ENCODE measurements around the gene SULF2.

The SULF2 gene

DNA sequence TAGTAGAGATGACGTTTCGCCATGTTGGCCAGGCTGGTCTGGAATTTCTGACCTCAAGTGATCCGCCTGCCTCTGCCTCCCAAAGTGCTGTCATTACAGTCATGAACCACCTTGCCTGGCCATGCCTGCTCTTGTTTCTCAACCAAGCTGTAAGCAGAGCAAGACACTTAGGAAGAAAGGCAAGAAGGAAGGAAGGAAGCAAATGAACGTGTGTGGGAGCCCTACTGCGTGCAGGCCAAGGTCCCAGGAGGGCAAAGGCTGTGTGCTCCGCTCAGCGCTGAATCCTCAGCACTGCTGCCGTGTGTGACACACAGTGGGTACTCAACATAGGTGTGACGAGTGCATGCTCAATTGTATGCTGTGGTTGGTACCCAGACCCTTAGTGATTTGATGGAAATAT lies 47.4 kb downstream of the SULF2 start:
- no peak for DNase-seq (ENCODE audit: low read depth in 2 of 2)

DNA sequence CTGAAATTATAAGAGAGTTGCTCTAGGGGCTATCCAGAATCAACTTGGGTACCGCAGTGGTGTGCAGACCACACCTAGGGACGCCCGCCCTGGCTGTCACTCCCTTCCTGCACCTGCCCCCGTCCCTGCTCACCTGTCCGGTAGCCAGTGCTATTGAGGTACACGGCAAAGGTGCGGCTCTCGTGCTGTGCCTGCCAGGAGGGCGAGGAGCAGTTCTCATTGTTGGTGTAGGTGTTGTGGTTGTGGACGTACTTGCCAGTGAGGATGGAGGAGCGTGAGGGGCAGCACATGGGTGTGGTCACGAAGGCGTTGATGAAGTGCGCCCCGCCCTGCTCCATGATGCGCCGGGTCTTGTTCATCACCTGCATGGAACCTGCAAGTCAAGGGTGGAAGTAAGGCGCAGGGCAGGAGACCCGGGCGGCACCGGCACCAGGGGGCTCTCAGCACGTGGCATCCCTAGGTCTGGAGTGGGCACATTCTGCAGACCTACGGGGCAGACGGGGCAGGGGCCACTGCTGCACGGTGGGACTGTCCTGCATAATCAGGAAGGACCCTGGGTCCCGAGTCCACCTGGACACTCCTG lies 48.6 kb downstream of the SULF2 start:
- DNase-seq (ENCODE audit: low read depth in 2 of 2): no peak

DNA sequence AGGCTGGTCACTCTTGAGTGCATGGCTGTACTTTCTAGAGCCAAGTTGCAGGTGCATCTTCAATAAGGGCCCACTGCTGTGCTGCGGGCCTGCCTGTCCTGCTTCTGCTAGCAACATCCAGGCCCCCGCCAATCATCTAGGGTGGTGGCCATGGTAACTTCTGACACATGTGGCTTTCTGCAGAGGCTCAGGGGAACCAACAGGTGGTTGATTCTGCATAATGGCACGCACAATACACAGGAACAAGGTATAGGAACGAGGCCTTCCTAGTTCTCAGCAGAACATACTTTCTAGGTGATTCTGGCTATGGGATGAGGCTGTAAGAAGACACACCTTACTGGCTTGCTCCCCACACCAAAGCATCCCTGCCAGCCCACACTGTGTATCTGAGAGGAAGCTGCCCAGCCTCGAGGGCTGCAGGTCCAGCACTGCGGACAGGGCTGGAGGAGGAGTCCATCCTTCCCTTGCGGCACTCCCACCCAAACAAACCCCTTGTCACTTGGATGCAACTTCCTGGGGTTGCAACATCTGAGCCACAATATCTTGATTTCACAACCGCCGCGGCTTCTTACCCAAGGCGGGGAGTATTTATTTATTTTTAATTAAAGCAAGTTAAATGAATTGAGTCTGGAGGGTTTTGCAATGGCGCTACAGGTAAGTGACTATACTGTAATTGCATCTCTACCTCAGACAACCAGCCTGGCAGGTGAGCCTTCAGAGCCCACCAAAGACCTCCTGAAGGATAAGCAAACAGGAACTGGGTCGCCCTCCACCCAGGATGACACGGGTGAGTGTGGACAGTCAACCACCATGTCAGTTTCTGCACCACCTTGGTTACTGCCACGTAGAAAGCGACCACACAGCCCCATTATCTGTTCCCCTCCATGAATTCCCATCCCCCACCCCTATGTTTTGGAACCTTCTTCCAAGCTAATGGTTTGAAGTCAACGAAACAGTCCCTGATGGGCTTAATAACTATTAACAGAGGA lies 49.6 kb downstream of the SULF2 start:
- no peak for DNase-seq (ENCODE audit: low read depth in 2 of 2)

DNA sequence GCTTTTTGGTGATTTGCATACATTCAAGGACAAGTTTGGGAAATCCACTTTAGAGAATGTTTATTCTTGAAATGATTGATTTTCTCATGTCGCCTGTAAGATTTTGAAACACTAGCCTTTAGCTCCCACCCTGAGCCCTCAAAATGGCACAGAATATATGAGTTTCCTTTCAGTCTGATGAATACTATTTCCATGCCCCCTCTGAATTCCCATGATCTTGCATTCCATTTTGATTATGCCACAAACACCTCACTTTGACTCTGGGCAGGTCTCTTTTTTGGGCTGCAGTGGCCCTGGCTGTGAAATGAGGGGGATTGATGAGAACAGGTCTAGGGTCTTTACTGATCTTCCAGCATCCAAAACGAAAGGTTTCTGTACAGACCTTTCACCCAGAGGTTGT lies 50.4 kb downstream of the SULF2 start:
- no peak for DNase-seq (ENCODE audit: low read depth in 2 of 2)

DNA sequence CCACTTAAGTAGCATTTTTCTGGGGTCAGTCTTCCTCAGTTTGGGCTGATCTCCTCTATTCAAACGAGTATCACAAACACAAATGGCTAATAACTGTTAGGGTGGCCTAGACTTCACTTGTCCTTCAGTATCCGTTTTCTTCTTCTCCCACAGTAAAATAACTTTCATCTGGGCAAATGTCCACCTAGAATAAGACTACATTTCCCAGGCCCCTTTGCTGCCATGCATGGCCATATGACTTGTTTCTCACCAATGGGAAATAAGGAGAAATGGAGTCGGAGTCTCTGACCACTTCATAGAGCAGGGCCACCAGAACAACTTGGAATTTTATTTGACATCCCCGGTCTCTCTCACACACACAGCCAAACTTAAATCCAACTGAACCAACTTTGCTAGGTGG lies 51.4 kb downstream of the SULF2 start:
- DNase-seq (ENCODE audit: low read depth in 2 of 2): no peak

DNA sequence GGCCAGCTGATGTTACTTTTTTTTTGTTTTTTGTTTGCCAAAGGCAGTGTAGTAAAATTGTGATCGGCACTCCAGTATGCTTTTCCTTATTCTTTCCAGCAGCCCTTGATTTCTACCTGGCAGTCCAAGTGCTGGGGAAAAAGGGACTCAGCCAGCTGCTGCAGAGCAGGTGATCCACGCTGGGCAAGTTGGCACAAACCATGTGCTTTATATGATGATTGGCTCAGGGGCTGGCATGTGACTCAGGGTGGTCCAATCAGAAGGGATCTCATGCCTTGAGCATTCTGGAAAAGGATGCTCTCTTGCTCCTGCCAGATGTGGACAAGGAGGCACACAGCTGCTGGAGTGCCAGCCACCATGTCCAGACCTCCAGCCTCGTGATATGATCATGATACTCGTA lies 54.5 kb downstream of the SULF2 start:
- no peak for DNase-seq (ENCODE audit: low read depth in 2 of 2)

DNA sequence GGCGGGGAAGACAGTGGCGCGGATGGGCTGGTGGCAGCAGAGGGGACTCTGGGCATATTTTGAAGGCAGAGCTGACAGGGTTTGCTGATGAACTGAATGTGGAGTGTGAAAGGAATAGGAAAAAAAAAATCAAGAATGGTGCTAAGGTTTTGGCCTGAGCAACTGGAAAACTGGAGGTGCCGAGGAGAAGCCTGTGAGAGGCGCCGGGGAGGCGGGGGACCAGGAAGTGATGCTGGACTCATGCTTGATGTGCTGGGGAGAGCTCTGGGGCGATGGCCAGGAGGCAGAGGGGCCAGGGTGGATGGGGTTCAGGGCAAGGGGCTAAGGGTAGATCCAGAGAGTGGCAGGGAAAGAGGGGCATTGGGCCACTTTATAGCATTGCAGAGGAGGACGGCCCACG lies 55.8 kb downstream of the SULF2 start:
- DNase-seq (ENCODE audit: low read depth in 2 of 2): no peak

DNA sequence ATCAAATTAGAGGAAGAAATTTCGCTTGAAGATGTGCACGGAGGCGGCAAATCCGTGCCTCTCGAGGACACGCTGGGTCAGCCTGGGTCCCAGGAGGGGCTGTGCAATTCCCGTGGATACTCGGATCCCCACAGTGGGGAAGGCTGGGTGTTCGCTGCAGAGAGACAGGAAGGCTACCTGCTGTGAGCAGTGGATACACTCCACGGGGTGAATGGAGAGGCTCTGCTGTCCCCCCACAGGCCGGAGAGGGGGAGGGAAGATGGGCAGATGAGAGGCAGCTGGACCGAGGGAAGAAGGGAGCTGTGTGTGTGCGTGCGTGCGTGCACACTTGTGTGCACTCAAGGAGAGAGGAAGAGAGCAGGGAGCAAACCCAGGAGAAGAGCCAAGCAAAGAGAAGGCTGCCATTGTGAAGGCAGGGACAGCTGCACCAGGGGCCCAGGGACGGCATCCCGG lies 57.3 kb downstream of the SULF2 start:
- no peak for DNase-seq (ENCODE audit: low read depth in 2 of 2)

DNA sequence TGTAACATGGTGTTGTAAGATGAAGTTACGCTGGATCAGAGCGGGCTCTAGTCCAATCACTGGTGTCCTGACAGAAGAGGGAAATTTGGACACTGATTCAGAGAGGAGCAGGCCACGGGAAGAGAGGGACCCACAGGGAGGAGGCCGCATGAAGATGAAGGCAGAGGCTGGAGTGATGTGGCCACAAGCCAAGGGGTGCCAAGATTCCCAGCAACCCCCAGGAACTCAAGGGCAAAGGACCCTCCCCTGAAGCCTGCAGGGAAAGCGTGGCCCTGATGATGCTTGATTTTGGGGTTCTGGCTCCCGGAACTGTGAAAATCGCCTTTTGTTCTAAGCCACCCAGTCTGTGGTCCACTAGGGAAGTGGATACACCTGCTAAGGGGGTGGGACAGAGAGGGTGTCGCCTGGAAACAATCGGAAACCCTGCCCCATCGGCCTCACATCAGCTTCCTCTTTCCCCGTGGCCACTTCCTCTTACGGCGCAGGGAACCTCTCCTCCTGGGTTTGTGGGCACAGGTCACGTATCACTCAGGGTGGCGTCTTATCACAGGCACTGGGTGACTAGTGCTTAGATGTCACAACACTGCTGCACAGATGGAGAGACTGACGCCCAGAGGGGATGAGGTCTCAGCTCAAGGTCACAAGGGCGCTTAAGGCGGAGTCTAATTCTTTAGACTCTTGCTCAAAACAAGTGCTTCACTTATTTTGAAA lies 58.0 kb downstream of the SULF2 start:
- peak; percentile 35 to 54 for DNase-seq (ENCODE audit: low read depth in 2 of 2)

DNA sequence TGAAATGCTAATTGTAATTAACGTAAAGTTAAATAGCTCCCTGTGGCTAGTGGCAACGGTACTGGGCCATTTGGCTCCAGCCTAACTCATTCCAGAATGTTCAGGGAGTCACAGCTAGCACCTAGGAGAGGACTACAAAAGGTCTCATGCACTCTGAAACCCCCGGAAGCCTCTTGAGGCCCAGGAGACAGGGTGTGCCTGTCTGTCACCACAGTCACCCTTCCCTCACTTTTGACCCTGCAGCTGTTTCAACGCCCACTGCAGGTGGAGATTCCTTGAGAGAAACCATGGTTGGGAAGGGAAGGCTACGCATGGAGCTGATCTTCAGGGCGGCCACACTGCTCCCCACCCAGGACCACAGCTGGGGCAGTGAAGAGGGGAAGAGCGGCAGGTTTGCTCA lies 58.6 kb downstream of the SULF2 start:
- DNase-seq (ENCODE audit: low read depth in 2 of 2): no peak

DNA sequence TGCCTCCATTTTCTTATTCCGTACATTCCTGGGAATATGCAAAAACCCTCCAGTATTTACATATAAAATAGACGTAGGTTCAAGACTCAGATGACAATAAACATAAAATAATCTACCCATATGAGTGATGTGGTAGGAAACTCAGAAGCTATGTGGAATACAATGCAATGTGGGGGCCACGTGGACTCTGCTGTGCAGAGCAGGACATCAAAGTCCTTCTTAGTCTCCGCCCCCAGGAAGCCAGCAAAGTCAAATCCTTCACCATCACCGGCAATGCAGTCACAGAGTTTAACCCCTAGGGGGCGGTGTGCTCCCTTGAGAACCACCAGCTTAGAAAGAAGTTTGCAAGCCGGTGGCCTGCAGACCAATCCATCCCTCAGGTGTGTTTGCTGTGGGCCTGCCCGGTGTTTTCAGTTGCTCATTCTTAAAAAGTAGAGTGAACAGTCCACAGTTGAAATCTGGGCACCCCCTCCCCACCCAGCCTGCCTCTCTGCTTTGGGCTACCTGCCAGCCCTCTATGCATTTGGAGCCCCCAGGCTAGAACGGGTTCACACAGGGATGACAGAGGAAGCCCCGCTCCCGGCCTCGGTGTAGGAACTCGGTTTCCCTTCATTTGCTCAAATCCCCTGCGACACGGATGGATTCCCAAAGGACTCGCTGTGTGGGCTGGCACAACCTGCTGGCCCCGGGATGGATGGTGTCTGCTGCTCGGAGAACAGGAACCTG lies 59.9 kb downstream of the SULF2 start:
- DNase-seq (ENCODE audit: low read depth in 2 of 2): peak; percentile 46 to 58

DNA sequence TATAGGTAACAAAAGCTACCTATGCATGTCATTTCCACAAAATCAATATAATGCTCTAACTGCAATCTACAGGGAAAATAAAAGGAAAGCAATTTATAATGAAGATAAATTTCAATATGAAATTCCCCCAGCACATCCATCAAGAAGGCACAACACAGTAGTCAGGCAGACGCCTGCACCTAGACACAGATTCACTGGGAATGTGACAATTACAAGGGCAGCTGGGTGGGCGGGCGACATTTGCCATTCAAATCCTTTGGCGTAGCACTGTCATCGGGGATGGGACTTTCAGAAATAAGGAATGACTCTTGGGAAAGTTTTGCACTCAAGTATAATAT lies 60.4 kb downstream of the SULF2 start:
- no peak for DNase-seq (ENCODE audit: low read depth in 2 of 2)

DNA sequence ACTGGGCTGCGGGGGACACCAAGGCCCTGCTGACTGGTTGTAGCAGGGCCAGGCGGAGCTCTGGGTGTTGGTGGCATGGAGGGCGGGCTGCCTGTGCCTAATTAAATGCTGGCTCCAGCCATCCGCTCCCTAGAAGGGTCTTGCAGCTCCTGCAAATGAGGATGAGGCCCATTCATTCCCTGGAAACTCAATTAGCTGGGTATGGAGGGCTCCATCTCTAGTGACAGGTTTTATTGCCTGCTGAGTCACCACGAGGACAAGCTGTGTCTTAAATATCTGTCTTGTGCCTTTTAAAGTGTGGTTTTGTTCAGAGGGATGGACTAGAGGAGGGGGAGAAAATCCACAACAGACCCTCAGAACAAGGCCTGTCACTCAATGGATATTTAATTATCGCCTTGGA lies 60.9 kb downstream of the SULF2 start:
- no peak for DNase-seq (ENCODE audit: low read depth in 2 of 2)

DNA sequence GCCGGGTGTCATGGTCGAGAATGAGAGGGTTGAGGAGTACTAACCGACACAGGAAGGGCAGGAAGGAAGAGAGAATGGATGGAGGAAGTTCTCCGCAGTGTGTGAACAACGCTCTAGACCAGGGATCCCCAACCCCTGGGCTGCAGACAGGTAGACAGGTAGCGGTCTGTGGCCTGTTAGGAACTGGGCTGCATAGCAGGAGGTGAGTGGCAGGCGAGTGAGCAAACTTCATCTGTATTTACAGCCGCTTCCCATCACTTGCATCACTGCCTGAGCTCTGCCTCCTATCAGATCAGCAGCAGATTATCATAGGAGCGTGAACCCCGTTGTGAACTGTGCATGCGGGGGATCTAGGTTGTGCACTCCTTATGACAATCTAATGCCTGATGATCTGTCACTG lies 62.0 kb downstream of the SULF2 start:
- DNase-seq (ENCODE audit: low read depth in 2 of 2): no peak

DNA sequence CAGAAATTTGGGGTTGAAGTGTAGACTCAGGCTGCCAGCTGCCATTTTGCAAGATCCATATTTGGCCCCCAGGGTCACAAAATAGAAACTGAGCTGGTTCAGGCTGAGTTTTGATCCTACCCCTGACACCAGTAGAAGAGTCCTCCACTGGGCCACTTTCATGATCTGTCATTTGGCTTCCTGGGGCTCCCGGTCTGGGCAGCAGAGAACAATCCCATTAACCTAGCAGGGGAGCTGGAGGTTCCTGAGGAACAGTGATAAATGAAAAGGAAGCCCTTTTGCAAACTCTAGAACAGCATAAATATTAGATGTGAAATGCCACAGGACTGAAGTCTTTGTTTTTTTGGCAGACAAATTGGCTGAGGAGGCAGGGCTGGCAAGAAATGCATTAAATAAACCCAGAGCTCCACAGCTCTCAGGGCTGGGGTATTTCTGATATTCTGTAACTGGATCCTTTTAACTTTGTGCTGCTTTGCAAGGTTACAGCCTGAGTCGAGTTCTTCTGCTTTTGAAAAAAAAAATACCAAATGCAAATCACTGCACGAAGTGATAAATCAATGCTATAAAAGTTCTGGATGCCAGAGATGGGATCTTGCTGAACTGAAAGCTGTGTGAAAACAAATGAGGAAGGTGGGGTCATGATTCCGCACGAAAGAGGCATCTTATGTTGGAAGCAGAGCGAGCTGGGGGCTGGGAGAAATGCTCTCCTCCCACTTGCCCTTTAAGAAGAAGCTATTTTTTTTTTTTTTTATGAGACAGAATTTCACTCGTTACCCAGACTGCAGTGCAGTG lies 64.4 kb downstream of the SULF2 start:
- no peak for DNase-seq (ENCODE audit: low read depth in 2 of 2)

DNA sequence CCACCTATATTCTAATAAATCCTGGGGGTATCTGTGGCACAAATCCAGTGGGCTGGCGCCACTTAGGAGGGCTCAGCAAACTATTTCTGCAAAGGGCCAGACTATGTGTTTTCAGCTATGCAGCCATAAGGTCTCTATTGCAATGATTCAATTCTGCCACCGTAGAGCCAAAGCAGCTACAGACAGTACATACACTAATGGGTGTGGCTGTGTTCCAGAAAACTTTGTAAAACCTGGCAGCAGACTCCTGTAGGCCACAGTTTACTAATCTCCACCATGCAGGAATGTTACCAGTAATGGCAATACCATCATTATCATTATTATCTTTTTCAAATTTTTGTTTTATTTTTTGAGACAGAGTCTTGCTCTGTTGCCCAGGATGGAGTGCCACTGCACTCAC lies 65.7 kb downstream of the SULF2 start:
- DNase-seq (ENCODE audit: low read depth in 2 of 2): no peak

DNA sequence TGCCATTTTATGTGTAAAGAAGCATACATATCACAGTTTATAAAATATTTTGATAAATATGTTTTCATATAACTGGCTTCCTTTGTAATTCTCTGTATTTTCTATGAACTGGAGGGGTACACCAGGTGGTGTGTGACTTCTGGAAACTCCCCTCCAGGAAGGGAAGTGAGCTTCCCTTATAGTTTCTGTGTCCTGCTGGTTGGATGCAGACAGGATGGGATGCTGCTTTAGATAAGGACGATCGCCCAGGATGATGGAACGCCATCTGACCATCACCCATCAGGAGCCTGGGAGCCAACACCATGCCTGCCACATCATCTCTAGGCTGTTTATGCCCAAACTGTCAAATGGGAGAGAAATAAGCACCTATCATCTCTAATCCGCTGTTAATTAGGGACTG lies 66.1 kb downstream of the SULF2 start:
- no peak for DNase-seq (ENCODE audit: low read depth in 2 of 2)

DNA sequence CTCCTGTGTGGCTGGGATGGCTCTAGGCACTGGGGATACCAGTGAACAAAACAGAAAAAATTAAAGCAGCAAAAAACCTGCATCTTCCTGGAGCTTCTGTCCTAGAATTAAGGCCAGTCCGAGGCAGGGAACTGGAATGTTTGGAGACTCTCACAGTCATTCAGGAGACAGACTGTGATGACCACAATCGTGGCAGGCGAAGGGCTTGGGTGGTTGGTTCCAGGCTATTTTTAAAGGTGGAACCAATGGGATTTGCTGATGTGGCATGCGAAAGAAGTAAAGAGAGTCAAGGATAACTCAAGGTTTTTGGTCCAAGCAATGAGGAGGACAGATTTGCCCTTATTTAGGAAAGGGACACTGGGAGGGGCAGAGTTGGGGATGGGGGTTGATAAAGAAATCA lies 66.9 kb downstream of the SULF2 start:
- no peak for DNase-seq (ENCODE audit: low read depth in 2 of 2)

DNA sequence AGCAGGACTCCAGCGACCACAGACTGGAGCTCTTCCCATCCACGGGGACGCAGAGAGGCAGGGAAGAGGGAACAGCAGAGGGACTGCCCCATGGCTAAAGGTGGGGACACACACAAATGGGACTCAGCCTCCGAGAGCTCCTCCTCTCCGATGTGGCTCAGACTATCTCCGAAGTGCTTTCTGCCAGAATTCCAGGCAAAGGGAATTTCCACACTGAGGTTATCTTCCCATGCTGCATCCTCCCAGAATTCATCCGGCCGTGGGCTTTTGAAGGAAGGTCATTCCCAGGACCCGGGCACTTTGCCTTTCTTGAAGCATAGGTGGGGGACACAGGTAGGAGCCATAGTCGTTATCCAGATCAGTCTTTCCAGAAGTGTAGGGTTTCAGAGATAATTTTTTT lies 67.9 kb downstream of the SULF2 start:
- DNase-seq (ENCODE audit: low read depth in 2 of 2): no peak

DNA sequence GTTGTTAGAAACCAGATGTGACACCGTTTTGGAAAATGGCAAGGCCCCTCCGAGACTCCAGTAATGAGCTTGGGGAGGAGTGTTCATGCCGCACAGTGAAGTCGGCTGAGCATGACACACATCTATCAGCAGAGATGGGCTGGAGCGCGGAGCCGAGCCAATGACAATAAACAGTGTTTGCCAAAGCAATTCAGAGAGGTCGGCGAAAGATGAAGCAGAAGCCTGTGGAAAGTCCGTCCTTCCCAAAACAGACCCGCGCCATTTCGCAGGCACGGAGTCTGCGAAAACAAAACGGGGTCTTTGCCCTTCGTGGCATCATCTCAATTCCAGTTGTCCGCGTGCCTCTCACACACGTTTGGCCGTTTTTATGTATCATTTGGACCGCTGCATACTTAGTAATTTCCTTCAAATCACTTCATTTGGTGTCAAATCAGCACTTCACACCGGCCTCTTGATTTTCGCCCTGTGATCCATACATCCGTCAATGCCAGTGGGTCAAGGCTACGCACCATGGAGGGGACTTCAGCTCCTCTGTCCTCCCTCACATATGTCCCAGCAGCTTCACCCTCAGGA lies 71.3 kb downstream of the SULF2 start:
- DNase-seq (ENCODE audit: low read depth in 2 of 2): no peak

DNA sequence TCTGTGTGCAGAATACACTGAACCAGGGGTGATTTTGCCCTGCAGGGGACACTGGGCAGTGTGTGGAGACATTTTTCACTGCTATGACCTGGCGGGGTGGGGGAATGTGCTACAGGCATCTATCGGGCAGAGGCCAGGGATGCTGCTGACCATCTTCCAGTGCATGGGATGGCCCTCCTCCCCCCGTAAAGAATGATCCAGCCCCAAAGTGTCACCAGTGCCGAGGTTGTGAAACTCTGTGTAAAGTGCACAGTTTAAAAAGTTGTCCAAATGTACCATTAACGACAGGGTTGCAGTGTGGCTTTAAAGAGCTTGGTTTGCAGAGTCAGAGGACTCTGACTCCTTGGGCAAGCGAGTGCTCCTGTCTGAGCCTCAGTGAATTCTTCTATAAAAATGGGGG lies 72.1 kb downstream of the SULF2 start:
- no peak for DNase-seq (ENCODE audit: low read depth in 2 of 2)
